ENCODE measurements around the gene LRRC61.
"Not testable (repeated sequence)": the region's sequence is repeated elsewhere in the genome, so short reads cannot be mapped to it uniquely, and the experiment has no call there.

The LRRC61 gene

GRCh38 chr7:150308575-150308974 is 14.6 kb upstream of the LRRC61 start:
- H3K36me3 ChIP-seq (ENCODE audit: control insufficient read depth, insufficient read depth, low read length, severe bottlenecking) = no peaks in the 10 kb centered on the region
- H3K9me3 ChIP-seq (ENCODE audit: control insufficient read depth, low read length) = no peaks in the 10 kb centered on the region
- H3K9ac ChIP-seq (ENCODE audit: low read length) = no peak overlapping the region
- H3K27me3 ChIP-seq (replicated peaks; ENCODE audit: control insufficient read depth, insufficient read depth, low read length) = no peaks in the 10 kb centered on the region
- no peak overlapping the region for H3K4me3 ChIP-seq (ENCODE audit: low read length)
- DNase-seq (ENCODE audit: low read depth) = no peak
- peaks cover 17% of the 10 kb centered on the region for H3K4me1 ChIP-seq (ENCODE audit: control insufficient read depth, insufficient read depth, low read length)

- H3K36me3 ChIP-seq (ENCODE audit: control insufficient read depth, insufficient read depth, low read length, severe bottlenecking) = no peaks in the 10 kb centered on the region
- no peaks in the 10 kb centered on the region for H3K27me3 ChIP-seq (replicated peaks; ENCODE audit: control insufficient read depth, insufficient read depth, low read length)
- H3K9ac ChIP-seq (ENCODE audit: low read length) = no peak overlapping the region
- no peak for DNase-seq (ENCODE audit: low read depth)
- H3K9me3 ChIP-seq (ENCODE audit: control insufficient read depth, low read length) = no peaks in the 10 kb centered on the region
- no peak overlapping the region for H3K4me3 ChIP-seq (ENCODE audit: low read length)
- peaks cover 12% of the 10 kb centered on the region for H3K4me1 ChIP-seq (ENCODE audit: control insufficient read depth, insufficient read depth, low read length)
Measured at GRCh38 chr7:150311146-150311545, 12.0 kb upstream of the LRRC61 start.

- Histone ChIP-seq H3K4me1 (ENCODE audit: control insufficient read depth, insufficient read depth, low read length) (peaks cover 12% of the 10 kb centered on the region), H3K9me3 (ENCODE audit: control insufficient read depth, low read length) (no peaks in the 10 kb centered on the region), H3K36me3 (ENCODE audit: control insufficient read depth, insufficient read depth, low read length, severe bottlenecking) (no peaks in the 10 kb centered on the region), H3K4me3 (ENCODE audit: low read length) (no peak overlapping the region), H3K9ac (ENCODE audit: low read length) (no peak overlapping the region), H3K27me3 (replicated peaks; ENCODE audit: control insufficient read depth, insufficient read depth, low read length) (no peaks in the 10 kb centered on the region)
- DNase-seq (ENCODE audit: low read depth) = no peak
Measured at GRCh38 chr7:150311711-150312110, 11.4 kb upstream of the LRRC61 start.

DNA sequence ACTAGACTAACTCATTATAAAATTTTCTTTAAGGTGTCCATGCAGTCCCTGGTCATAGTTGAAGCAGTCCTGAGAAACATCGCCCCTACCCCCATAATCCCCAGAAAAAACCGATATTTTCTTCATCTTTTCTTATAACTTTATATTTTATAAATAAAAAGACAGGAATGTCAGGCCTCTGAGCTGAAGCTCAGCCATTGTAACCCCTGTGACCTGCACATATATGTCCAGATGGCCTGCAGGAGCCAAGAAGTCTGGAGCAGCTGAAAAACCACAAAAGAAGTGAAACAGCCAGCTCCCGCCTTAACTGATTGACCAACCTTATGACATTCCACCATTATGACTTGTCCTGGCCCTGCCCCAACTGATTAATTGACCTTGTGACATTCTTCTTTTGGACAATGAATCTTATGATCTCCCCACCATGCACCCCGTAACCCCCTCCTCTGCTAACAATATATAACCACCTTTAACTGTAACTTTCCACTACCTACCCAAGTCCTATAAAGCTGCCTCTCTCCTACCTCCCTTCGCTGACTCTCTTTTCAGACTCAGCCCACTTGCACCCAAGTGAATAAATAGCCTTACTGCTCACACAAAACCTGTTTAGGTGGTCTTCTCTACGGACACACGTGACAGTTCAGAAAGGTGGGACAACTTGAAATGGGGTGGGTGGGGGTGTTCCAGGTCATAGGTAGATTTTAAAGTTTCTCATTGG is 10.3 kb upstream of the LRRC61 start:
- H3K27me3 ChIP-seq (replicated peaks; ENCODE audit: control insufficient read depth, insufficient read depth, low read length); H3K9me3 ChIP-seq (ENCODE audit: control insufficient read depth, low read length); DNase-seq (ENCODE audit: low read depth); H3K4me3 ChIP-seq (ENCODE audit: low read length); H3K36me3 ChIP-seq (ENCODE audit: control insufficient read depth, insufficient read depth, low read length, severe bottlenecking); H3K9ac ChIP-seq (ENCODE audit: low read length): not testable (repeated sequence)
- peaks cover 13% of the 10 kb centered on the region for H3K4me1 ChIP-seq (ENCODE audit: control insufficient read depth, insufficient read depth, low read length)

GRCh38 chr7:150313367-150313809 is 9.8 kb upstream of the LRRC61 start:
- Histone ChIP-seq H3K36me3 (ENCODE audit: control insufficient read depth, insufficient read depth, low read length, severe bottlenecking) (no peaks in the 10 kb centered on the region), H3K4me1 (ENCODE audit: control insufficient read depth, insufficient read depth, low read length) (peaks cover 15% of the 10 kb centered on the region), H3K9me3 (ENCODE audit: control insufficient read depth, low read length) (no peaks in the 10 kb centered on the region), H3K4me3 (ENCODE audit: low read length) (no peak overlapping the region), H3K27me3 (replicated peaks; ENCODE audit: control insufficient read depth, insufficient read depth, low read length) (no peaks in the 10 kb centered on the region), H3K9ac (ENCODE audit: low read length) (no peak overlapping the region)
- DNase-seq (ENCODE audit: low read depth) = no peak

DNA sequence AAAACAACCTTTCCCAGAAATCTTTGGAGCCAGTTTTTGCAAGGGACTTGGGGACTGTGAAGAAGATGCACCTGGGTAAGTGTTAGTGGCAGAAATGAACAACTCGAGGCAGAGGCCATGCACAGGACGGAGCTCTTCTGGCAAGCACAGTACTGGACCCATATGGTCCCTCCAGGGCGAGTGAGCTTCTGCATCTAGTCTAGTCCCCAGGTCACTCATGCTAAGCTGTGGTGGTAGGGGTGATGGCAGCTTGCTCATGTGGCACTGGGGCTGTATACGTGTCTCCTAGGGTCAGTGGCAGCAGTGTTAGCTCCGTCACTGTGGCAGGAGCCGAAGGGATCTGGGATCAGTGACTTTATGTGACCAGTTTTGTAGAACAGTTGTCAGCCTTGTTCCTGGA is 9.3 kb upstream of the LRRC61 start:
- H3K9me3 ChIP-seq (ENCODE audit: control insufficient read depth, low read length) = no peaks in the 10 kb centered on the region
- no peak for DNase-seq (ENCODE audit: low read depth)
- H3K4me3 ChIP-seq (ENCODE audit: low read length) = no peak overlapping the region
- H3K9ac ChIP-seq (ENCODE audit: low read length) = no peak overlapping the region
- no peaks in the 10 kb centered on the region for H3K36me3 ChIP-seq (ENCODE audit: control insufficient read depth, insufficient read depth, low read length, severe bottlenecking)
- H3K27me3 ChIP-seq (replicated peaks; ENCODE audit: control insufficient read depth, insufficient read depth, low read length) = no peaks in the 10 kb centered on the region
- H3K4me1 ChIP-seq (ENCODE audit: control insufficient read depth, insufficient read depth, low read length) = peaks cover 15% of the 10 kb centered on the region

GRCh38 chr7:150314639-150315239 is 8.4 kb upstream of the LRRC61 start:
- Histone ChIP-seq H3K4me1 (ENCODE audit: control insufficient read depth, insufficient read depth, low read length) (peaks cover 15% of the 10 kb centered on the region), H3K4me3 (ENCODE audit: low read length) (no peak overlapping the region), H3K36me3 (ENCODE audit: control insufficient read depth, insufficient read depth, low read length, severe bottlenecking) (no peaks in the 10 kb centered on the region), H3K27me3 (replicated peaks; ENCODE audit: control insufficient read depth, insufficient read depth, low read length) (no peaks in the 10 kb centered on the region), H3K9ac (ENCODE audit: low read length) (no peak overlapping the region), H3K9me3 (ENCODE audit: control insufficient read depth, low read length) (no peaks in the 10 kb centered on the region)
- DNase-seq (ENCODE audit: low read depth) = no peak

DNA sequence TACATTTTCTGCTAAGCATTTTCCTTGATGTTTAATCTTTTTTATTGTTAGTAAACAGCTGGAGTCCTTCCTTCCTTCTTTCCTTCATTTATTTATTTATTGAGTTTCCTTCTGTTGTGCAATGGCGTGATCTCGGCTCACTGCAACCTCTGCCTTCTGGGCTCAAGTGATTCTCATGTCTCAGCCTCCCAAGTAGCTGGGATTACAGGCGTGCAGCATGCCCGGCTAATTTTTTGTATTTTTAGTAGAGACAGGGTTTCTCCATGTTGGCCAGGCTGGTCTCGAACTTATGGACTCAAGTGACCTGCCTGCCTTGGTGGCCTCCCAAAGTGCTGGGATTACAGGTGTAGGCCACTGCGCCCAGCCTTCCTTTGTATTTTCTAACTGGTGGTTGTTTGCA is 6.2 kb upstream of the LRRC61 start:
- H3K4me1 ChIP-seq (ENCODE audit: control insufficient read depth, insufficient read depth, low read length) = peaks cover 13% of the 10 kb centered on the region
- not testable (repeated sequence) for H3K9me3 ChIP-seq (ENCODE audit: control insufficient read depth, low read length); DNase-seq (ENCODE audit: low read depth); H3K4me3 ChIP-seq (ENCODE audit: low read length); H3K36me3 ChIP-seq (ENCODE audit: control insufficient read depth, insufficient read depth, low read length, severe bottlenecking); H3K9ac ChIP-seq (ENCODE audit: low read length); H3K27me3 ChIP-seq (replicated peaks; ENCODE audit: control insufficient read depth, insufficient read depth, low read length)

DNA sequence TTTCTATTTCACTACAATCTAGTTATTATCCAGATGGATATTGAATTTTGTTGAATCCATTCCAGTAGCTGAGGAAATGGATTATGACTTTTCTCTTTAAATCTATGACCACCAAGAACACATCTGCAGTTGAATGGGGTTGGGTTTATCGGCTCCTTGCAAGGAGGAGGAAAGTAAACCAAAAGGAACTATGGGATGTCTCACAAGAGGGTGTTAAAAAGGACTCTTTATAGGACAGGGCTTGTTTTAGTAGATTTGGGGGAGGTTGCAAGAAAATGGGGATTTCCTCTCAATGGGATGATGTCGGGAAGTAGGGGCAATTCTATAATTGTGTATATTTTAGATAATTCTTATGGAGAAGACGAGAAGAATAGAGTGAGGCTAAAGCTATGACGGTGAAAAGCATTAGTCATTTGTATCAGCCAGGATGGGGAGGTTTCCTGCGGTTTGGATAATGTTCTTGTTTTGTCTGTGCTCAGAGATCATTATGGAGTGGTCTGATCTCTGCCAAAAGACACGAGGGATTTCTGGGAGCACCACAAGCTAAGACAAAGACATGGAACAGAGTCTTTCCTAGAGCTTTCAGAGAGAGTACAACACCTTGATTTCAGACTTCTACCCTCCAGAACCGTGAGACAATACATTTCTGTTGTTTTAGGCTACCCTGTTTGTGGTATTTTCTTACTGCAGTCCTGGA is 5.3 kb upstream of the LRRC61 start:
- no peak overlapping the region for H3K9ac ChIP-seq (ENCODE audit: low read length)
- peaks cover 8% of the 10 kb centered on the region for H3K4me1 ChIP-seq (ENCODE audit: control insufficient read depth, insufficient read depth, low read length)
- H3K27me3 ChIP-seq (replicated peaks; ENCODE audit: control insufficient read depth, insufficient read depth, low read length) = peaks cover 7% of the 10 kb centered on the region
- H3K36me3 ChIP-seq (ENCODE audit: control insufficient read depth, insufficient read depth, low read length, severe bottlenecking) = no peaks in the 10 kb centered on the region
- no peak overlapping the region for H3K4me3 ChIP-seq (ENCODE audit: low read length)
- H3K9me3 ChIP-seq (ENCODE audit: control insufficient read depth, low read length) = no peaks in the 10 kb centered on the region
- DNase-seq (ENCODE audit: low read depth) = no peak

DNA sequence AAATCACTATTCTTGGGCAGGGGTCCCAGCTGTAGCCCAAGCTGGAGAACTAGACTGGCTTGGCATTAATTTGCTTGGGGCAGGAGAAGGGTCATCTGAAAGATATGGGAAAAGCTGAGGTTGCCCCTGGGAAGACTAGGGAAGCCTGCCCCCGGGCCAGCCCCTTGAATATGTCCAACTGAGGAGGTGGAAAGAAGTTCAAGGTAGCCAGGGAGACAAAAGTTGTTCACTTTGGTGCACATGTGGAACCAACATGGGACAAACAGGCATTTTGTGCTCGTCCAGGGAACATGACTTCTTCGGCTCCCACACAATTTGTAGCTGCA is 1.4 kb upstream of the LRRC61 start:
- H3K4me1 ChIP-seq (ENCODE audit: control insufficient read depth, insufficient read depth, low read length) = peaks cover 26% of the 10 kb centered on the region
- no peak for DNase-seq (ENCODE audit: low read depth)
- no peak overlapping the region for H3K4me3 ChIP-seq (ENCODE audit: low read length)
- no peaks in the 10 kb centered on the region for H3K9me3 ChIP-seq (ENCODE audit: control insufficient read depth, low read length)
- peaks cover 11% of the 10 kb centered on the region for H3K27me3 ChIP-seq (replicated peaks; ENCODE audit: control insufficient read depth, insufficient read depth, low read length)
- no peaks in the 10 kb centered on the region for H3K36me3 ChIP-seq (ENCODE audit: control insufficient read depth, insufficient read depth, low read length, severe bottlenecking)
- no peak overlapping the region for H3K9ac ChIP-seq (ENCODE audit: low read length)

- Histone ChIP-seq H3K27me3 (replicated peaks; ENCODE audit: control insufficient read depth, insufficient read depth, low read length) (peaks cover 11% of the 10 kb centered on the region), H3K9me3 (ENCODE audit: control insufficient read depth, low read length) (no peaks in the 10 kb centered on the region), H3K9ac (ENCODE audit: low read length) (no peak overlapping the region), H3K4me1 (ENCODE audit: control insufficient read depth, insufficient read depth, low read length) (peaks cover 26% of the 10 kb centered on the region), H3K36me3 (ENCODE audit: control insufficient read depth, insufficient read depth, low read length, severe bottlenecking) (no peaks in the 10 kb centered on the region), H3K4me3 (ENCODE audit: low read length) (no peak overlapping the region)
- DNase-seq (ENCODE audit: low read depth) = no peak
Measured at GRCh38 chr7:150322114-150322832, 882 bp upstream of the LRRC61 start.
